Tibial nerve (tissue), 3 donors: Measurements from ENCODE around the gene RHBG.

Source experiments
- POLR2A ChIP-seq, 2 donors: fragments of 450-650 bp; IDR thresholded peaks; one replicate each; pipeline ENCODE4 v1.6.1; 2017; ENCODE audit warnings: antibody characterized with exemption in 2 of 2, mild to moderate bottlenecking in 2 of 2, moderate library complexity in 2 of 2
- TF ChIP-seq, protein P1 (sequence below), 5 experiments: fragments of 200-600 bp in 3 of 5; fragments of 450-650 bp in 2 of 5; sonication (generic) in 3 of 5; IDR thresholded peaks; one replicate each; pipeline ENCODE4 v1.5.1; 2016 to 2019; ENCODE audit warnings: antibody characterized with exemption in 5 of 5, mild to moderate bottlenecking in 3 of 5, moderate library complexity in 2 of 5

DNA sequence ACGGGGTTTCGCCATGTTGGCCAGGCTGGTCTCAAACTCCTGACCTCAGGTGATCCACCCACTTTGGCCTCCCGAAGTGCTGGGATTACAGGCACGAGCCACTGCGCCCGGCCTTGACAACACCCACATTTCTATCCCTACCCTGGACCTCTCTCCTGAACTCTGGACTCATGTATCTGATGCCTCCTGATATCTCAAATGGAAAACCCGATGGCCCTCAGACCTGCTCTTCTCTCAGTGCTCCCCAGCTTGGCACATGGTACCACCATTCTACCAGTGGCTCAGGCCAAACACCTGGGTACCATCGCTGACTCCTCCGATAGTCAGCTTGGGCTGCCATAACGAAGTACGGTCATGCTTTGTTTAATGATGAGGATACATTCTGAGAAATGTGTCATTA, 8.5 kb upstream of the RHBG start:
- TF ChIP-seq, protein P1, sequence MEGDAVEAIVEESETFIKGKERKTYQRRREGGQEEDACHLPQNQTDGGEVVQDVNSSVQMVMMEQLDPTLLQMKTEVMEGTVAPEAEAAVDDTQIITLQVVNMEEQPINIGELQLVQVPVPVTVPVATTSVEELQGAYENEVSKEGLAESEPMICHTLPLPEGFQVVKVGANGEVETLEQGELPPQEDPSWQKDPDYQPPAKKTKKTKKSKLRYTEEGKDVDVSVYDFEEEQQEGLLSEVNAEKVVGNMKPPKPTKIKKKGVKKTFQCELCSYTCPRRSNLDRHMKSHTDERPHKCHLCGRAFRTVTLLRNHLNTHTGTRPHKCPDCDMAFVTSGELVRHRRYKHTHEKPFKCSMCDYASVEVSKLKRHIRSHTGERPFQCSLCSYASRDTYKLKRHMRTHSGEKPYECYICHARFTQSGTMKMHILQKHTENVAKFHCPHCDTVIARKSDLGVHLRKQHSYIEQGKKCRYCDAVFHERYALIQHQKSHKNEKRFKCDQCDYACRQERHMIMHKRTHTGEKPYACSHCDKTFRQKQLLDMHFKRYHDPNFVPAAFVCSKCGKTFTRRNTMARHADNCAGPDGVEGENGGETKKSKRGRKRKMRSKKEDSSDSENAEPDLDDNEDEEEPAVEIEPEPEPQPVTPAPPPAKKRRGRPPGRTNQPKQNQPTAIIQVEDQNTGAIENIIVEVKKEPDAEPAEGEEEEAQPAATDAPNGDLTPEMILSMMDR (IDR thresholded peaks at IDR 0.05), result no peak
- TF ChIP-seq POLR2A (IDR thresholded peaks at IDR 0.05), result no peak
